Measurements from ENCODE around the gene RPL3.

RPL3 gene

DNA sequence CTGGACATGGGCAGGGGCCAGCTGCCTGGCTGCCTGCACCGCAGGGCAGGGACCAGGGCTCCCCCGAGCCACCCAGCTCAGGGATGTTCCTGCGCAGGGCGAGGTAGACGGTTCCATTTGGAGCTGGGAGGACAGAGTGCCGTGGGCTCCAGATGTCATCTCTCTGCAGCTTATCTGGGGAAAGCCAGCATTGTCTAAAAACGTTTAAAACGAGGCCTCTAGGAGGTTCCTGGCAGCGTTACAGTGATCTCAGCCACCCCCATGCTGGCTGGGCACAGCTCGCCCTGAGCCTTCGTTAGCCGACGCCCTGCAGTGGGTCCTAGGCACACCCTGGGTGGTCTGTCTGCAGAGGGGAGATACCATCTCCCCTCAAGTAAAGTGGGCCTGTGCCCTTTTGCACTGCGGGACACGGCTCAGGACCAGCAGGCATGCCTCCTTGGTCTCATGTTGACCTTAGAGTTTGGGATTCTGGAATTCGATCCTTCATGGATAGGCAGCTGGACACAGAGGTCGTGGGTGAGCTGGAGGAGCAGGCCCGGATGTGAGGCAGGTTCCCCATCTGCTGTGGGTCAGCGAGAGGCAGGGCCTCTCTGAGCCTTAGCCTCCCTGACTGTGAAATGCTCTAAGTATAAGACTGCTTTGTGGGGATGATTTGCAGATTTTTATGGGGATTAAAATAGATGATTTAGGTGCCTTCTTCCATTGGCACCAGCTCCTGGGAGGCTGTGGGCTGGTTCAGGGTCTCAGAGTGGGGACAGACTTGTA is 44.5 kb upstream of the RPL3 start:
- Histone ChIP-seq H3K36me3 (ENCODE audit: control insufficient read depth, low read length) (no peaks in the 10 kb centered on the region), H3K27me3 (ENCODE audit: control insufficient read depth, low read length) (no peaks in the 10 kb centered on the region), H3K4me3 (ENCODE audit: low read length) (no peak overlapping the region), H3K4me1 (ENCODE audit: control insufficient read depth, low read length) (peaks cover 14% of the 10 kb centered on the region), H3K9me2 (replicated peaks; ENCODE audit: control insufficient read depth, low read length) (no peaks in the 10 kb centered on the region), H4K20me1 (ENCODE audit: control insufficient read depth, insufficient read depth, low read depth, low read length) (no peaks in the 10 kb centered on the region), H3K4me2 (ENCODE audit: low read length) (no peak overlapping the region), H3K79me2 (ENCODE audit: control insufficient read depth, low read length) (no peaks in the 10 kb centered on the region), H3K27ac (ENCODE audit: low read depth, low read length) (no peak overlapping the region), H3K9me3 (ENCODE audit: control insufficient read depth, insufficient read depth, low read length) (no peaks in the 10 kb centered on the region), H3F3A (ENCODE audit: control insufficient read depth, insufficient read depth) (no peaks in the 10 kb centered on the region)
- TF ChIP-seq, protein P1, sequence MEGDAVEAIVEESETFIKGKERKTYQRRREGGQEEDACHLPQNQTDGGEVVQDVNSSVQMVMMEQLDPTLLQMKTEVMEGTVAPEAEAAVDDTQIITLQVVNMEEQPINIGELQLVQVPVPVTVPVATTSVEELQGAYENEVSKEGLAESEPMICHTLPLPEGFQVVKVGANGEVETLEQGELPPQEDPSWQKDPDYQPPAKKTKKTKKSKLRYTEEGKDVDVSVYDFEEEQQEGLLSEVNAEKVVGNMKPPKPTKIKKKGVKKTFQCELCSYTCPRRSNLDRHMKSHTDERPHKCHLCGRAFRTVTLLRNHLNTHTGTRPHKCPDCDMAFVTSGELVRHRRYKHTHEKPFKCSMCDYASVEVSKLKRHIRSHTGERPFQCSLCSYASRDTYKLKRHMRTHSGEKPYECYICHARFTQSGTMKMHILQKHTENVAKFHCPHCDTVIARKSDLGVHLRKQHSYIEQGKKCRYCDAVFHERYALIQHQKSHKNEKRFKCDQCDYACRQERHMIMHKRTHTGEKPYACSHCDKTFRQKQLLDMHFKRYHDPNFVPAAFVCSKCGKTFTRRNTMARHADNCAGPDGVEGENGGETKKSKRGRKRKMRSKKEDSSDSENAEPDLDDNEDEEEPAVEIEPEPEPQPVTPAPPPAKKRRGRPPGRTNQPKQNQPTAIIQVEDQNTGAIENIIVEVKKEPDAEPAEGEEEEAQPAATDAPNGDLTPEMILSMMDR (IDR thresholded peaks at IDR 0.05; ENCODE audit: low read depth, low read length, poor library complexity, severe bottlenecking): no peak
- TF ChIP-seq EZH2phosphoT487 (IDR thresholded peaks at IDR 0.05; ENCODE audit: borderline replicate concordance, low read length): no peak

DNA sequence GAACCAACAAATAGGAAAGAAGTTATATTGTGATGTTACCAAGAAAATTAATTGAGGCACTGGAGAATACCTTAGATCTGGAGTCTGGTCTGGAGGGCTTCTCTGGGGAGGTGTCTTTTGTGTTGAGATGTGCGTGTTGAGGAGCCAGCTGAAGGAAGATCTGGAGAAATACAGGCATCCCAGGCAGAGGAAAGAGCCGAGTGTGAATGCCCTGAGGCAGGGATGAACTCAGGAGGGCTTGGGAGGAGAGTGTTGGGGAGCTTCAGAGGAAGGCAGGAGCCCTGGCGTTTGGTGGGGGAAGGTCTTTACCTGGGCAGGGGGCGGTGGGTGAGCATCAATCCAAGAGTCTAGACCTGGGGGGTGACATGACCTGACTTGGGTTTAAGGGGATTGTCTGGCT is 43.5 kb upstream of the RPL3 start:
- no peak overlapping the region for H3K27ac ChIP-seq (ENCODE audit: low read depth, low read length)
- no peaks in the 10 kb centered on the region for H3K36me3 ChIP-seq (ENCODE audit: control insufficient read depth, low read length)
- TF ChIP-seq, protein P1 (IDR thresholded peaks at IDR 0.05; ENCODE audit: low read depth, low read length, poor library complexity, severe bottlenecking): no peak
- no peak for TF ChIP-seq EZH2phosphoT487 (IDR thresholded peaks at IDR 0.05; ENCODE audit: borderline replicate concordance, low read length)
- H3K4me3 ChIP-seq (ENCODE audit: low read length): no peak overlapping the region
- H3F3A ChIP-seq (ENCODE audit: control insufficient read depth, insufficient read depth): no peaks in the 10 kb centered on the region
- H3K4me1 ChIP-seq (ENCODE audit: control insufficient read depth, low read length): peaks cover 8% of the 10 kb centered on the region
- H3K79me2 ChIP-seq (ENCODE audit: control insufficient read depth, low read length): no peaks in the 10 kb centered on the region
- H4K20me1 ChIP-seq (ENCODE audit: control insufficient read depth, insufficient read depth, low read depth, low read length): no peaks in the 10 kb centered on the region
- H3K9me2 ChIP-seq (replicated peaks; ENCODE audit: control insufficient read depth, low read length): no peaks in the 10 kb centered on the region
- H3K4me2 ChIP-seq (ENCODE audit: low read length): no peak overlapping the region
- H3K27me3 ChIP-seq (ENCODE audit: control insufficient read depth, low read length): no peaks in the 10 kb centered on the region
- no peaks in the 10 kb centered on the region for H3K9me3 ChIP-seq (ENCODE audit: control insufficient read depth, insufficient read depth, low read length)

GRCh38 chr22:39362271-39362670 is 42.8 kb upstream of the RPL3 start:
- peaks cover 8% of the 10 kb centered on the region for H3K4me1 ChIP-seq (ENCODE audit: control insufficient read depth, low read length)
- TF ChIP-seq, protein P1 (IDR thresholded peaks at IDR 0.05; ENCODE audit: low read depth, low read length, poor library complexity, severe bottlenecking): no peak
- TF ChIP-seq EZH2phosphoT487 (IDR thresholded peaks at IDR 0.05; ENCODE audit: borderline replicate concordance, low read length): no peak
- H3K36me3 ChIP-seq (ENCODE audit: control insufficient read depth, low read length): no peaks in the 10 kb centered on the region
- no peaks in the 10 kb centered on the region for H3K27me3 ChIP-seq (ENCODE audit: control insufficient read depth, low read length)
- H3K9me3 ChIP-seq (ENCODE audit: control insufficient read depth, insufficient read depth, low read length): no peaks in the 10 kb centered on the region
- H3K79me2 ChIP-seq (ENCODE audit: control insufficient read depth, low read length): no peaks in the 10 kb centered on the region
- H3K4me2 ChIP-seq (ENCODE audit: low read length): no peak overlapping the region
- no peak overlapping the region for H3K4me3 ChIP-seq (ENCODE audit: low read length)
- no peak overlapping the region for H3K27ac ChIP-seq (ENCODE audit: low read depth, low read length)
- H3F3A ChIP-seq (ENCODE audit: control insufficient read depth, insufficient read depth): no peaks in the 10 kb centered on the region
- no peaks in the 10 kb centered on the region for H4K20me1 ChIP-seq (ENCODE audit: control insufficient read depth, insufficient read depth, low read depth, low read length)
- H3K9me2 ChIP-seq (replicated peaks; ENCODE audit: control insufficient read depth, low read length): no peaks in the 10 kb centered on the region

Measured in DOHH2 (cell line).